DOHH2 (cell line): Measurements from ENCODE around the gene NDRG2.
"Not testable (repeated sequence)": the region's sequence is repeated elsewhere in the genome, so short reads cannot be mapped to it uniquely, and the experiment has no call there.

Experiments
- H3F3A ChIP-seq: fragments of 200-600 bp; sonication (generic), shearing (Covaris generic); 2 replicates; pipeline ENCODE4 v1.6.0; 2016; ENCODE audit warnings: antibody characterized with exemption, mild to moderate bottlenecking; ENCODE audit not compliant: control insufficient read depth, insufficient read depth
- H3K27ac ChIP-seq: fragments of 200-600 bp; sonication (generic); 2 replicates; pipeline ENCODE4 v1.5.1; 2014; ENCODE audit warnings: low read depth, mild to moderate bottlenecking, low read length, moderate library complexity
- H3K27me3 ChIP-seq: fragments of 200-600 bp; sonication (generic); 2 replicates; pipeline ENCODE4 v1.6.1; 2014; ENCODE audit warnings: mild to moderate bottlenecking, low read length, mixed read lengths; ENCODE audit not compliant: control insufficient read depth
- H3K36me3 ChIP-seq: fragments of 200-600 bp; sonication (generic); 2 replicates; pipeline ENCODE4 v1.6.1; 2014; ENCODE audit warnings: mild to moderate bottlenecking, low read length, moderate library complexity, mixed read lengths; ENCODE audit not compliant: control insufficient read depth
- H3K4me1 ChIP-seq: fragments of 200-600 bp; sonication (generic); 2 replicates; pipeline ENCODE4 v1.6.1; 2014; ENCODE audit warnings: mild to moderate bottlenecking, low read length, mixed read lengths; ENCODE audit not compliant: control insufficient read depth
- H3K4me2 ChIP-seq: fragments of 200-600 bp; sonication (generic); 2 replicates; pipeline ENCODE4 v1.6.0; 2014; ENCODE audit warnings: mild to moderate bottlenecking, low read length, moderate library complexity
- H3K4me3 ChIP-seq: fragments of 200-600 bp; sonication (generic); 2 replicates; pipeline ENCODE4 v1.5.1; 2014; ENCODE audit warnings: mild to moderate bottlenecking, low read length, mixed read lengths
- H3K79me2 ChIP-seq: fragments of 200-600 bp; sonication (generic); 2 replicates; pipeline ENCODE4 v1.6.1; 2014; ENCODE audit warnings: mild to moderate bottlenecking, low read length, mixed read lengths; ENCODE audit not compliant: control insufficient read depth
- H3K9me2 ChIP-seq: fragments of 200-600 bp; sonication (generic); replicated peaks from 2 replicates; pipeline ENCODE4 v1.6.1; 2014; ENCODE audit warnings: mild to moderate bottlenecking, low read length, mixed read lengths; ENCODE audit not compliant: control insufficient read depth
- H3K9me3 ChIP-seq: fragments of 200-600 bp; sonication (generic); 2 replicates; pipeline ENCODE4 v1.6.1; 2014; ENCODE audit warnings: antibody characterized with exemption, low read length, mixed read lengths; ENCODE audit not compliant: control insufficient read depth, insufficient read depth
- H4K20me1 ChIP-seq: fragments of 200-600 bp; sonication (generic); 2 replicates; pipeline ENCODE4 v1.6.0; 2014; ENCODE audit warnings: low read depth, mild to moderate bottlenecking, antibody characterized with exemption, low read length, moderate library complexity; ENCODE audit not compliant: control insufficient read depth, insufficient read depth
- CTCF ChIP-seq: fragments of 200-600 bp; sonication (generic); IDR thresholded peaks from one replicate; pipeline ENCODE4 v1.5.1; 2014; ENCODE audit warnings: antibody characterized with exemption, mild to moderate bottlenecking, low read depth, low read length; ENCODE audit not compliant: poor library complexity, severe bottlenecking
- EZH2phosphoT487 ChIP-seq: fragments of 200-600 bp; sonication (generic); IDR thresholded peaks from 2 replicates; pipeline ENCODE4 v1.6.1; 2017; ENCODE audit warnings: borderline replicate concordance, mild to moderate bottlenecking, antibody characterized with exemption, low read length, moderate library complexity, mixed read lengths

Gene NDRG2

GRCh38 chr14:21014761-21015190 is 10.1 kb downstream of the NDRG2 start:
- no peaks in the 10 kb centered on the region for H3K79me2 ChIP-seq
- no peaks in the 10 kb centered on the region for H3K4me1 ChIP-seq
- TF ChIP-seq CTCF: peak; percentile 90
- TF ChIP-seq EZH2phosphoT487: no peak
- H3K9me2 ChIP-seq: no peaks in the 10 kb centered on the region
- H3K27ac ChIP-seq: no peak overlapping the region
- no peaks in the 10 kb centered on the region for H3K9me3 ChIP-seq
- H3K4me2 ChIP-seq: no peak overlapping the region
- no peak overlapping the region for H3K4me3 ChIP-seq
- no peaks in the 10 kb centered on the region for H4K20me1 ChIP-seq
- peaks cover 21% of the 10 kb centered on the region for H3K27me3 ChIP-seq
- no peaks in the 10 kb centered on the region for H3F3A ChIP-seq
- H3K36me3 ChIP-seq: no peaks in the 10 kb centered on the region

GRCh38 chr14:21011136-21011535 is 13.7 kb downstream of the NDRG2 start:
- Histone ChIP-seq H3K4me2 (no peak overlapping the region), H3K9me3 (no peaks in the 10 kb centered on the region), H3K36me3 (no peaks in the 10 kb centered on the region), H3K27me3 (peaks cover 16% of the 10 kb centered on the region), H4K20me1 (no peaks in the 10 kb centered on the region), H3K4me1 (no peaks in the 10 kb centered on the region), H3K9me2 (no peaks in the 10 kb centered on the region), H3K27ac (no peak overlapping the region), H3K79me2 (no peaks in the 10 kb centered on the region), H3K4me3 (no peak overlapping the region), H3F3A (no peaks in the 10 kb centered on the region)
- TF ChIP-seq EZH2phosphoT487 (no peak), CTCF (no peak)

GRCh38 chr14:21009721-21010120 is 15.1 kb downstream of the NDRG2 start:
- H3F3A ChIP-seq, H3K9me3 ChIP-seq, H3K4me1 ChIP-seq, H3K9me2 ChIP-seq, H4K20me1 ChIP-seq, H3K27ac ChIP-seq, H3K4me2 ChIP-seq, H3K79me2 ChIP-seq, H3K4me3 ChIP-seq, H3K36me3 ChIP-seq: not testable (repeated sequence)
- H3K27me3 ChIP-seq: peaks cover 16% of the 10 kb centered on the region

- H3K4me3 ChIP-seq: no peak overlapping the region
- H3K4me2 ChIP-seq: no peak overlapping the region
- no peak for TF ChIP-seq EZH2phosphoT487
- TF ChIP-seq CTCF: no peak
- no peaks in the 10 kb centered on the region for H3K36me3 ChIP-seq
- no peaks in the 10 kb centered on the region for H3K79me2 ChIP-seq
- H3K9me2 ChIP-seq: no peaks in the 10 kb centered on the region
- H3K9me3 ChIP-seq: no peaks in the 10 kb centered on the region
- no peaks in the 10 kb centered on the region for H3K4me1 ChIP-seq
- H3K27ac ChIP-seq: no peak overlapping the region
- no peaks in the 10 kb centered on the region for H3F3A ChIP-seq
- H3K27me3 ChIP-seq: no peaks in the 10 kb centered on the region
- no peaks in the 10 kb centered on the region for H4K20me1 ChIP-seq
Measured at GRCh38 chr14:21003788-21004346, 21.0 kb downstream of the NDRG2 start.
